ENCODE measurements around the gene RALGAPA2. TPM values are rescaled to one million over a fixed set of nuclear protein-coding genes. Genes with fewer than 3 reads are reported as not detected.

The RALGAPA2 gene
- polyA plus RNA-seq, 4 donors: 7.6 to 34.3 (median 17.7) TPM

GRCh38 chr20:20472684-20473274 lies 239.7 kb downstream of the RALGAPA2 start:
- Histone ChIP-seq H3K9me3 (ENCODE audit: control insufficient read depth in 2 of 2, insufficient read depth in 1 of 2, low read depth in 1 of 2, low read length in 1 of 2) (no peaks in the 10 kb centered on the region), H3K27me3 (ENCODE audit: control insufficient read depth in 3 of 3, insufficient read depth in 3 of 3, low read length in 3 of 3) (no peaks in the 10 kb centered on the region), H3K4me3 (ENCODE audit: low read depth in 1 of 3, low read length in 3 of 3) (no peak overlapping the region), H3K36me3 (ENCODE audit: control insufficient read depth in 3 of 3, insufficient read depth in 2 of 3, low read depth in 1 of 3, low read length in 3 of 3) (peaks cover 0 to 16% (median 7%) of the 10 kb centered on the region in 3 donors), H3K4me1 (ENCODE audit: control insufficient read depth in 3 of 3, insufficient read depth in 2 of 3, low read depth in 1 of 3, low read length in 2 of 3) (no peaks in the 10 kb centered on the region), H3K27ac (ENCODE audit: low read depth in 1 of 3, low read length in 2 of 3) (no peak overlapping the region)
- FAIRE-seq (no peak), DNase-seq (no peak)
- 89 to 92% (median 91%) methylated on average over 4 of the region's 4 CpGs for WGBS, 3 donors

- H3K4me1 ChIP-seq (ENCODE audit: control insufficient read depth in 3 of 3, insufficient read depth in 2 of 3, low read depth in 1 of 3, low read length in 2 of 3): no peaks in the 10 kb centered on the region
- 60 to 78% (median 72%) methylated on average over 4 of the region's 4 CpGs for WGBS, 3 donors
- peaks cover 4 to 29% (median 9%) of the 10 kb centered on the region in 3 donors for H3K36me3 ChIP-seq (ENCODE audit: control insufficient read depth in 3 of 3, insufficient read depth in 2 of 3, low read depth in 1 of 3, low read length in 3 of 3)
- H3K4me3 ChIP-seq (ENCODE audit: low read depth in 1 of 3, low read length in 3 of 3): no peak overlapping the region
- FAIRE-seq (no peak), DNase-seq (no peak)
- no peaks in the 10 kb centered on the region for H3K27me3 ChIP-seq (ENCODE audit: control insufficient read depth in 3 of 3, insufficient read depth in 3 of 3, low read length in 3 of 3)
- no peak overlapping the region for H3K27ac ChIP-seq (ENCODE audit: low read depth in 1 of 3, low read length in 2 of 3)
- no peaks in the 10 kb centered on the region for H3K9me3 ChIP-seq (ENCODE audit: control insufficient read depth in 2 of 2, insufficient read depth in 1 of 2, low read depth in 1 of 2, low read length in 1 of 2)
These were observed 246.0 kb downstream of the RALGAPA2 start for GRCh38 chr20:20466341-20466879.

- FAIRE-seq (no peak), DNase-seq (no peak)
- no peak overlapping the region for H3K27ac ChIP-seq (ENCODE audit: low read depth in 1 of 3, low read length in 2 of 3)
- H3K9me3 ChIP-seq (ENCODE audit: control insufficient read depth in 2 of 2, insufficient read depth in 1 of 2, low read depth in 1 of 2, low read length in 1 of 2): no peaks in the 10 kb centered on the region
- no peaks in the 10 kb centered on the region for H3K27me3 ChIP-seq (ENCODE audit: control insufficient read depth in 3 of 3, insufficient read depth in 3 of 3, low read length in 3 of 3)
- H3K4me3 ChIP-seq (ENCODE audit: low read depth in 1 of 3, low read length in 3 of 3): no peak overlapping the region
- 85 to 93% (median 88%) methylated on average over 2 of the region's 2 CpGs for WGBS, 3 donors
- H3K4me1 ChIP-seq (ENCODE audit: control insufficient read depth in 3 of 3, insufficient read depth in 2 of 3, low read depth in 1 of 3, low read length in 2 of 3): no peaks in the 10 kb centered on the region
- H3K36me3 ChIP-seq (ENCODE audit: control insufficient read depth in 3 of 3, insufficient read depth in 2 of 3, low read depth in 1 of 3, low read length in 3 of 3): peaks cover 4 to 27% (median 9%) of the 10 kb centered on the region in 3 donors
These were observed 247.2 kb downstream of the RALGAPA2 start for GRCh38 chr20:20465252-20465651.

GRCh38 chr20:20463933-20464374 lies 248.5 kb downstream of the RALGAPA2 start:
- no peak for FAIRE-seq
- no peaks in the 10 kb centered on the region for H3K9me3 ChIP-seq (ENCODE audit: control insufficient read depth in 2 of 2, insufficient read depth in 1 of 2, low read depth in 1 of 2, low read length in 1 of 2)

GRCh38 chr20:20462185-20462584 lies 250.3 kb downstream of the RALGAPA2 start:
- H3K9me3 ChIP-seq (ENCODE audit: control insufficient read depth in 2 of 2, insufficient read depth in 1 of 2, low read depth in 1 of 2, low read length in 1 of 2): no peaks in the 10 kb centered on the region
- no peak overlapping the region for H3K27ac ChIP-seq (ENCODE audit: low read depth in 1 of 3, low read length in 2 of 3)
- DNase-seq (no peak), FAIRE-seq (no peak)
- H3K36me3 ChIP-seq (ENCODE audit: control insufficient read depth in 3 of 3, insufficient read depth in 2 of 3, low read depth in 1 of 3, low read length in 3 of 3): peaks cover 4 to 30% (median 4%) of the 10 kb centered on the region in 3 donors
- H3K4me1 ChIP-seq (ENCODE audit: control insufficient read depth in 3 of 3, insufficient read depth in 2 of 3, low read depth in 1 of 3, low read length in 2 of 3): no peaks in the 10 kb centered on the region
- H3K4me3 ChIP-seq (ENCODE audit: low read depth in 1 of 3, low read length in 3 of 3): no peak overlapping the region
- WGBS, 3 donors: 24 to 67% (median 47%) methylated on average over 3 of the region's 3 CpGs
- H3K27me3 ChIP-seq (ENCODE audit: control insufficient read depth in 3 of 3, insufficient read depth in 3 of 3, low read length in 3 of 3): no peaks in the 10 kb centered on the region

More at GRCh38 chr20:20463933-20464374, 248.5 kb downstream of the RALGAPA2 start:
- Histone ChIP-seq H3K36me3 (ENCODE audit: control insufficient read depth in 3 of 3, insufficient read depth in 2 of 3, low read depth in 1 of 3, low read length in 3 of 3) (peaks cover 4 to 27% (median 7%) of the 10 kb centered on the region in 3 donors), H3K27me3 (ENCODE audit: control insufficient read depth in 3 of 3, insufficient read depth in 3 of 3, low read length in 3 of 3) (no peaks in the 10 kb centered on the region), H3K4me3 (ENCODE audit: low read depth in 1 of 3, low read length in 3 of 3) (no peak overlapping the region), H3K4me1 (ENCODE audit: control insufficient read depth in 3 of 3, insufficient read depth in 2 of 3, low read depth in 1 of 3, low read length in 2 of 3) (no peaks in the 10 kb centered on the region), H3K27ac (ENCODE audit: low read depth in 1 of 3, low read length in 2 of 3) (no peak overlapping the region)
- DNase-seq: peak in 1 of 2 donors; percentile 11
- WGBS, 3 donors: 71 to 93% (median 93%) methylated on average over 9 of the region's 9 CpGs

- H3K9me3 ChIP-seq (ENCODE audit: control insufficient read depth in 2 of 2, insufficient read depth in 1 of 2, low read depth in 1 of 2, low read length in 1 of 2): no peaks in the 10 kb centered on the region
- H3K27ac ChIP-seq (ENCODE audit: low read depth in 1 of 3, low read length in 2 of 3): no peak overlapping the region
- FAIRE-seq (no peak), DNase-seq (no peak)
- no peaks in the 10 kb centered on the region for H3K27me3 ChIP-seq (ENCODE audit: control insufficient read depth in 3 of 3, insufficient read depth in 3 of 3, low read length in 3 of 3)
- 89 to 94% (median 90%) methylated on average over 2 of the region's 2 CpGs for WGBS, 3 donors
- H3K4me3 ChIP-seq (ENCODE audit: low read depth in 1 of 3, low read length in 3 of 3): no peak overlapping the region
- no peaks in the 10 kb centered on the region for H3K4me1 ChIP-seq (ENCODE audit: control insufficient read depth in 3 of 3, insufficient read depth in 2 of 3, low read depth in 1 of 3, low read length in 2 of 3)
- peaks cover 4 to 30% (median 4%) of the 10 kb centered on the region in 3 donors for H3K36me3 ChIP-seq (ENCODE audit: control insufficient read depth in 3 of 3, insufficient read depth in 2 of 3, low read depth in 1 of 3, low read length in 3 of 3)
These were observed 250.9 kb downstream of the RALGAPA2 start for GRCh38 chr20:20461551-20461950.

- FAIRE-seq (no peak), DNase-seq (no peak)
- 87 to 90% (median 89%) methylated on average over 5 of the region's 5 CpGs for WGBS, 3 donors
- Histone ChIP-seq H3K27me3 (ENCODE audit: control insufficient read depth in 3 of 3, insufficient read depth in 3 of 3, low read length in 3 of 3) (no peaks in the 10 kb centered on the region), H3K36me3 (ENCODE audit: control insufficient read depth in 3 of 3, insufficient read depth in 2 of 3, low read depth in 1 of 3, low read length in 3 of 3) (peaks cover 4 to 29% (median 4%) of the 10 kb centered on the region in 3 donors), H3K4me1 (ENCODE audit: control insufficient read depth in 3 of 3, insufficient read depth in 2 of 3, low read depth in 1 of 3, low read length in 2 of 3) (no peaks in the 10 kb centered on the region), H3K9me3 (ENCODE audit: control insufficient read depth in 2 of 2, insufficient read depth in 1 of 2, low read depth in 1 of 2, low read length in 1 of 2) (no peaks in the 10 kb centered on the region), H3K27ac (ENCODE audit: low read depth in 1 of 3, low read length in 2 of 3) (no peak overlapping the region), H3K4me3 (ENCODE audit: low read depth in 1 of 3, low read length in 3 of 3) (no peak overlapping the region)
These were observed 252.7 kb downstream of the RALGAPA2 start for GRCh38 chr20:20459726-20460125.

GRCh38 chr20:20457392-20458126 lies 254.9 kb downstream of the RALGAPA2 start:
- WGBS, 3 donors: 86 to 92% (median 90%) methylated on average over 15 of the region's 15 CpGs
- H3K27me3 ChIP-seq (ENCODE audit: control insufficient read depth in 3 of 3, insufficient read depth in 3 of 3, low read length in 3 of 3): no peaks in the 10 kb centered on the region
- no peak overlapping the region for H3K4me3 ChIP-seq (ENCODE audit: low read depth in 1 of 3, low read length in 3 of 3)
- FAIRE-seq (no peak), DNase-seq (no peak)
- no peaks in the 10 kb centered on the region for H3K9me3 ChIP-seq (ENCODE audit: control insufficient read depth in 2 of 2, insufficient read depth in 1 of 2, low read depth in 1 of 2, low read length in 1 of 2)
- no peaks in the 10 kb centered on the region for H3K4me1 ChIP-seq (ENCODE audit: control insufficient read depth in 3 of 3, insufficient read depth in 2 of 3, low read depth in 1 of 3, low read length in 2 of 3)
- H3K27ac ChIP-seq (ENCODE audit: low read depth in 1 of 3, low read length in 2 of 3): no peak overlapping the region
- H3K36me3 ChIP-seq (ENCODE audit: control insufficient read depth in 3 of 3, insufficient read depth in 2 of 3, low read depth in 1 of 3, low read length in 3 of 3): peaks cover 2 to 35% (median 3%) of the 10 kb centered on the region in 3 donors
